ENCODE measurements around the gene MAST4. TPM values are rescaled to one million over a fixed set of nuclear protein-coding genes. Genes with fewer than 3 reads are reported as not detected.

Gene MAST4
- total RNA-seq, 4 donors from 2014 or later, result 19.5 to 44.1 (median 24.1) TPM

GRCh38 chr5:67092535-67092934, 496.3 kb downstream of the MAST4 start:
- Histone ChIP-seq H3K27ac (peak overlapping the region in 2 of 4 donors; percentile 15 to 52), H3K9me3 (no peaks in the 10 kb centered on the region), H3K4me3 (no peak overlapping the region), H3K36me3 (no peaks in the 10 kb centered on the region), H3K27me3 (no peaks in the 10 kb centered on the region), H3K4me1 (peaks cover 0 to 46% (median 12%) of the 10 kb centered on the region in 4 donors)
- DNase-seq (ENCODE audit: low spot score in 2 of 2), result no peak
- 42 to 49% methylated on average over 2 of the region's 2 CpGs for WGBS, 2 donors
- TF ChIP-seq CTCF (IDR thresholded peaks at IDR 0.05) (no peak), EP300 (IDR thresholded peaks at IDR 0.05) (no peak), POLR2A (IDR thresholded peaks at IDR 0.05) (no peak)

GRCh38 chr5:67093279-67093678, 497.1 kb downstream of the MAST4 start:
- WGBS, 2 donors, result 67 to 85% methylated on average over 1 of the region's 1 CpG
- H3K36me3 ChIP-seq, result no peaks in the 10 kb centered on the region
- no peak overlapping the region for H3K4me3 ChIP-seq
- no peak overlapping the region for H3K27ac ChIP-seq
- no peaks in the 10 kb centered on the region for H3K9me3 ChIP-seq
- H3K27me3 ChIP-seq, result no peaks in the 10 kb centered on the region
- TF ChIP-seq POLR2A (IDR thresholded peaks at IDR 0.05) (no peak), CTCF (IDR thresholded peaks at IDR 0.05) (no peak), EP300 (IDR thresholded peaks at IDR 0.05) (no peak)
- peaks cover 0 to 46% (median 12%) of the 10 kb centered on the region in 4 donors for H3K4me1 ChIP-seq
- no peak for DNase-seq (ENCODE audit: low spot score in 2 of 2)

DNA sequence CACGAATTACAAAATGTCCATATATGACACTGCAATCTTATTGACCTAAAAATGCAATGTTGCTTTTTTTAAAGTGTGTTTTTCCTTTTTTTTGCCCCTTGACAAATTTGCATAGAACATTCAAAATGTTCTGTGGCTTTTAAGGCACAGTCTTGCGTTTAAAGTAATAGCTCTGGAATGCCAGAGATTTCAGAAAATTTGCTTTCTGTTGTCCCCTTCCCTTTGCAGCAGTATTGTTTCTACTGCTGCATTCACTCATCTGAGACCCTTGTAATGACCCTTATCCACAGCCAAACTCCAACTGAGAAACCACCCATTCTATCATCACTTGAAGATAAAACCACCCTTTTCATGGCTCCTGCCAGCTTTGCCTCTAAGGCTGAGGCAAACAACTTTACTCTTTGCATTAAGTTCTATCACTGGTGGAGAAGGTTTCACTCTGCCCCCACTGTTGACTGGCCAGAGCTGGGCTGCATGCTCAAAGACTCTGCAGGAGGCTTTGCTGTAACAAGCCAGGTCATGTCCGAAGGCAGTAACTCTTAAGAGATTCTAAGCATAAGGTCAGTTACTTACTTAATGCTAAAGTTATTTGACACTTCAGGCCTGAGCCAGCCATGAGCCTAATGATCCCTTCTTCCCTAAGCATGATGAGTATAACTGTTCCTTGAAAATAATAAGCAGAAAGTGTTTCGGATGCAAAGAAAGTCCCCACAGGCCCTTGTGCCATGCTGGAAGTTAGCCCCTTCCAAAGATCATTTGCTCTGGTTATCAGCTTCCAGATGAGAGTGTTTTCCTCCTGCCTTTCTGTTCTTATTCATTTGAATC, 498.5 kb downstream of the MAST4 start:
- Histone ChIP-seq H3K4me1 (peaks cover 0 to 36% (median 12%) of the 10 kb centered on the region in 4 donors), H3K27ac (peak overlapping the region in 3 of 4 donors; percentile 56 to 65 (median 58)), H3K9me3 (no peaks in the 10 kb centered on the region), H3K27me3 (no peaks in the 10 kb centered on the region), H3K4me3 (no peak overlapping the region), H3K36me3 (no peaks in the 10 kb centered on the region)
- TF ChIP-seq EP300 (IDR thresholded peaks at IDR 0.05), result no peak
- WGBS, 2 donors, result 41 to 68% methylated on average over 4 of the region's 4 CpGs
- DNase-seq (ENCODE audit: low spot score in 2 of 2), result peak in 1 of 2 donors; percentile 17

DNA sequence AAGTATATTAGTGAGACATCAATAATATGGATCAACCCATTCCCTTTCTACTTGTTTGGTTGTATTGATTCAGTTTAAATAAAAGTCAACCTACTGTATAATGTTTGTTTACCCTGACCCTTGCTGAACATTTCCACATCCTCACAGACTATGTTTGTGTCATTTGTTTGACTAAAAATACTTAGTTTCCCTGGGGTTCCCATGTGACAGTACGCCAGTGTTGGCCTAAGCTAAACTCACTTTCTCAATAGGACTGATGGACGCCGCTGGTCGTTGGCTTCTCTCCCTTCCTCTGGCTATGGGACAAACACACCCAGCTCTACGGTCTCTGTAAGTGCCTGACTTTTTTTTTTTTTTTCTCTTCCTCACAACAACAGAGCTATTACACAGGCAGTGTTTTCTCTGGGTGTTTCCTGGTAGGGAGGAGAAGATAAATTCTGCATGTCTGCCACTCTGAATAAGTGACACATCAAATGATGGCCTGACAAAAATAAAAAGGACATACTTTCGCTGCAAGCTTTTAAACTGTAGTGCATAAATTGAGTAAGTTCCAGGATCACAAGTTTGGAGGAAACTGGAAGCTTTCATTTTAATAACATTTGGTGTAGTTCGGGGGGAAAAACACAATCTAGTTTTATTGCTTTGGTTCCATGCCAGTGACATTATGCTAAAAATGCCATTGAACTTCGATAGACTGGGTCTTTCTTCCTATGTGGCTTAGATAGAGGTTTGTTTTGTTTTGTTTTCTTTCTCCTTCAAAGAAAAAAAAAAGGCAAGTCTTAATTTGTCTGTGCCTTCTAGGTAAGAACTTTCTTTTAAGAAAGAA, 499.4 kb downstream of the MAST4 start:
- Histone ChIP-seq H3K27me3 (no peaks in the 10 kb centered on the region), H3K4me1 (peaks cover 0 to 36% (median 12%) of the 10 kb centered on the region in 4 donors), H3K27ac (peak overlapping the region in 3 of 4 donors; percentile 56 to 65 (median 58)), H3K36me3 (no peaks in the 10 kb centered on the region), H3K4me3 (peak overlapping the region in 1 of 4 donors; percentile 9), H3K9me3 (no peaks in the 10 kb centered on the region)
- DNase-seq (ENCODE audit: low spot score in 2 of 2), result peak; percentile 54 to 69
- TF ChIP-seq POLR2A (IDR thresholded peaks at IDR 0.05) (no peak), EP300 (IDR thresholded peaks at IDR 0.05) (peak in 1 of 2 donors; percentile 64)
- 8 to 9% methylated on average over 8 of the region's 8 CpGs for WGBS, 2 donors

GRCh38 chr5:67098656-67099055, 502.5 kb downstream of the MAST4 start:
- no peak overlapping the region for H3K4me3 ChIP-seq
- TF ChIP-seq EP300 (IDR thresholded peaks at IDR 0.05) (no peak), POLR2A (IDR thresholded peaks at IDR 0.05) (no peak), CTCF (IDR thresholded peaks at IDR 0.05) (no peak)
- peaks cover 0 to 9% (median 0%) of the 10 kb centered on the region in 3 donors for H3K36me3 ChIP-seq
- no peaks in the 10 kb centered on the region for H3K27me3 ChIP-seq
- H3K4me1 ChIP-seq, result peaks cover 0 to 22% (median 5%) of the 10 kb centered on the region in 4 donors
- no peak for DNase-seq (ENCODE audit: low spot score in 2 of 2)
- no peak overlapping the region for H3K27ac ChIP-seq
- H3K9me3 ChIP-seq, result no peaks in the 10 kb centered on the region

Data from tibial nerve (tissue), 4 donors.